Brain pericyte (primary cell): ENCODE results near the gene CILP2.

Experiments
- DNase-seq: peaks from one replicate; pipeline ENCODE4 v3.0.0-alpha.2; 2012; ENCODE audit warnings: low read depth, low spot score

Gene CILP2

GRCh38 chr19:19528721-19529490, 9.2 kb upstream of the CILP2 start, which contains the start of gene YJEFN3:
TSS of gene YJEFN3 (plus strand) at chr19:19528911. CDS start at chr19:19528933, 22 bp downstream.
- no peak for DNase-seq

- no peak for DNase-seq
Measured at GRCh38 chr19:19529783-19530422, 8.2 kb upstream of the CILP2 start.

- no peak for DNase-seq
Measured at GRCh38 chr19:19530423-19530804, 7.7 kb upstream of the CILP2 start.

GRCh38 chr19:19530889-19531288, 7.2 kb upstream of the CILP2 start:
- DNase-seq = no peak

GRCh38 chr19:19531951-19532805, 5.9 kb upstream of the CILP2 start:
- DNase-seq = no peak

- DNase-seq = no peak
Measured at GRCh38 chr19:19532806-19533701, 5.0 kb upstream of the CILP2 start.

GRCh38 chr19:19533841-19534240, 4.2 kb upstream of the CILP2 start:
- no peak for DNase-seq

- no peak for DNase-seq
Measured at GRCh38 chr19:19534556-19535265, 3.4 kb upstream of the CILP2 start.

GRCh38 chr19:19535311-19536191, 2.5 kb upstream of the CILP2 start:
- no peak for DNase-seq

GRCh38 chr19:19537075-19538048, 703 bp upstream of the CILP2 start:
- DNase-seq = no peak

- DNase-seq = no peak
Measured at GRCh38 chr19:19538785-19539166, 711 bp downstream of the CILP2 start.

GRCh38 chr19:19539698-19540063, 1.6 kb downstream of the CILP2 start:
- no peak for DNase-seq

- DNase-seq = no peak
Measured at GRCh38 chr19:19540064-19540714, 2.1 kb downstream of the CILP2 start.

GRCh38 chr19:19540715-19541515, 2.9 kb downstream of the CILP2 start:
- no peak for DNase-seq

- no peak for DNase-seq
Measured at GRCh38 chr19:19541616-19542015, 3.6 kb downstream of the CILP2 start.

GRCh38 chr19:19542507-19542906, 4.4 kb downstream of the CILP2 start:
- no peak for DNase-seq

- DNase-seq = no peak
Measured at GRCh38 chr19:19543101-19543500, 5.0 kb downstream of the CILP2 start.
